IPS-18a (cell line): ENCODE results near the gene S100A6.

Experiments
- H3K27ac ChIP-seq: one replicate; pipeline ENCODE4 v1.5.1; 2013; ENCODE audit warnings: low read length
- H3K27me3 ChIP-seq: one replicate; pipeline ENCODE4 v1.6.1; 2013; ENCODE audit warnings: mild to moderate bottlenecking, low read length; ENCODE audit not compliant: control insufficient read depth, insufficient read depth
- H3K36me3 ChIP-seq: one replicate; pipeline ENCODE4 v1.6.1; 2013; ENCODE audit warnings: low read depth, low read length; ENCODE audit not compliant: control insufficient read depth
- H3K4me1 ChIP-seq: one replicate; pipeline ENCODE4 v1.6.1; 2013; ENCODE audit warnings: low read depth, low read length; ENCODE audit not compliant: control insufficient read depth
- H3K4me3 ChIP-seq: one replicate; pipeline ENCODE4 v1.5.1; 2013; ENCODE audit warnings: low read length
- H3K9ac ChIP-seq: one replicate; pipeline ENCODE4 v1.6.1; 2013; ENCODE audit warnings: mild to moderate bottlenecking, low read length, moderate library complexity
- H3K9me3 ChIP-seq: one replicate; pipeline ENCODE4 v1.6.1; 2013; ENCODE audit warnings: low read depth, low read length; ENCODE audit not compliant: control insufficient read depth

The S100A6 gene

GRCh38 chr1:153519242-153519641 is 16.5 kb downstream of the S100A6 start:
- no peak overlapping the region for H3K4me3 ChIP-seq
- peaks cover 7% of the 10 kb centered on the region for H3K4me1 ChIP-seq
- H3K27me3 ChIP-seq = no peaks in the 10 kb centered on the region
- H3K36me3 ChIP-seq = no peaks in the 10 kb centered on the region
- H3K9me3 ChIP-seq = no peaks in the 10 kb centered on the region
- H3K9ac ChIP-seq = no peak overlapping the region
- no peak overlapping the region for H3K27ac ChIP-seq

- H3K9me3 ChIP-seq = no peaks in the 10 kb centered on the region
- peaks cover 6% of the 10 kb centered on the region for H3K27me3 ChIP-seq
- H3K36me3 ChIP-seq = no peaks in the 10 kb centered on the region
- H3K9ac ChIP-seq = no peak overlapping the region
- no peak overlapping the region for H3K4me3 ChIP-seq
- H3K27ac ChIP-seq = no peak overlapping the region
- H3K4me1 ChIP-seq = peaks cover 6% of the 10 kb centered on the region
These were observed 20.0 kb downstream of the S100A6 start for GRCh38 chr1:153515504-153516394.

DNA sequence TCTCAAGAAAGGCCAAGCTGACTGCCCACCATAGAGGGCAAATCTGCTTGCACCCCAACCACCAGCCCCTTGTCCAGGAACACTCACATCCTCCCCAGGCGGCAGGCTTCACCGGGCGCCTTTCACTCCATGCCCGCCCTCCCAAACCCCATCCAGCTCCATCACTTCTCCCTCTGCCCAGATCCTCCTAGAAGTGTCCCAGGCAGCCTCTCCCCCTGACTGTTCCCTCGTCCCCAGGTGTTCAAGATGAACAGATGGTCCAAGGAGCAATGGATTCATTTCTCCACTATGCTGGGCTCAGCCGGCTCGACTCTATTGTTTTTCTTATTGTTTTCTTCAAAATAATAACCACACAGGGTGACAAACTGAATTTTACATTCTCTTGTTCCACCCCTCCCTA is 22.1 kb downstream of the S100A6 start:
- Histone ChIP-seq H3K4me3 (no peak overlapping the region), H3K9ac (no peak overlapping the region), H3K27ac (no peak overlapping the region), H3K4me1 (no peaks in the 10 kb centered on the region), H3K27me3 (peaks cover 6% of the 10 kb centered on the region), H3K9me3 (no peaks in the 10 kb centered on the region), H3K36me3 (no peaks in the 10 kb centered on the region)

GRCh38 chr1:153513023-153513422 is 22.8 kb downstream of the S100A6 start:
- H3K9ac ChIP-seq = no peak overlapping the region
- H3K4me3 ChIP-seq = no peak overlapping the region
- no peaks in the 10 kb centered on the region for H3K36me3 ChIP-seq
- H3K9me3 ChIP-seq = no peaks in the 10 kb centered on the region
- no peaks in the 10 kb centered on the region for H3K4me1 ChIP-seq
- no peak overlapping the region for H3K27ac ChIP-seq
- peaks cover 6% of the 10 kb centered on the region for H3K27me3 ChIP-seq

GRCh38 chr1:153510984-153511410 is 24.8 kb downstream of the S100A6 start:
- Histone ChIP-seq H3K4me1 (no peaks in the 10 kb centered on the region), H3K4me3 (no peak overlapping the region), H3K9ac (no peak overlapping the region), H3K9me3 (no peaks in the 10 kb centered on the region), H3K27ac (no peak overlapping the region), H3K36me3 (no peaks in the 10 kb centered on the region), H3K27me3 (peaks cover 6% of the 10 kb centered on the region)

DNA sequence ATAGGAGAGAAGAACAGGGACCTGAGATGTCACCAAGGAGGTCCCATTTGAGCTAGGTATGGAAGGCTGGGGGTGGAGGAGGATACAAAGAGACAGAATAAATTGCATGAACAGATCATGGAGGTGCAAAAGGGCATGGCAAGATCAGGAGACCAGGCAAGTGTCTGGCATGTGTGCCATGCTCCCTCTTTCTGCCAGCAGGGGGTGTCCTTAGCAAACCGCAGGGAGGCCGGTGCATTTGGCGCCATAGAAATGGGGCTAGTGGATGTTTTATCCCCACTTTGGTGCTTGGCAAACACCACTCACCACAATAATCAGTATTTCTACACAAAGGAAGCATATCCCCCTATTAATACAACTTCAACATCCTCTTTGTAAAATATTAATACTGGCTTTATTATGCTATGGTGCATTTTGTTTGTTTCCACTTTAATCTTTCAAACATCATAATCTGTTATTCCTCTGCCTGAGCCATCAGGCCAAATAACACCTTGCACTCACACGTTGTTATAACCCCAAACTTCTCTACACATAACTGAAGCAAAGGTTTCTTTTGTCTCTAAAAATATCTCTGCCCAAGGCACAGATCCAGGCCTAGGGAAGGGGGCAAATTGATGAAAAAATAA is 25.9 kb downstream of the S100A6 start:
- Histone ChIP-seq H3K27ac (no peak overlapping the region), H3K4me3 (no peak overlapping the region), H3K4me1 (no peaks in the 10 kb centered on the region), H3K9me3 (no peaks in the 10 kb centered on the region), H3K9ac (no peak overlapping the region), H3K36me3 (no peaks in the 10 kb centered on the region), H3K27me3 (peaks cover 6% of the 10 kb centered on the region)

GRCh38 chr1:153509036-153509435 is 26.8 kb downstream of the S100A6 start:
- H3K9ac ChIP-seq = no peak overlapping the region
- no peaks in the 10 kb centered on the region for H3K9me3 ChIP-seq
- H3K27me3 ChIP-seq = peaks cover 6% of the 10 kb centered on the region
- H3K27ac ChIP-seq = no peak overlapping the region
- H3K4me3 ChIP-seq = no peak overlapping the region
- H3K36me3 ChIP-seq = no peaks in the 10 kb centered on the region
- no peaks in the 10 kb centered on the region for H3K4me1 ChIP-seq

DNA sequence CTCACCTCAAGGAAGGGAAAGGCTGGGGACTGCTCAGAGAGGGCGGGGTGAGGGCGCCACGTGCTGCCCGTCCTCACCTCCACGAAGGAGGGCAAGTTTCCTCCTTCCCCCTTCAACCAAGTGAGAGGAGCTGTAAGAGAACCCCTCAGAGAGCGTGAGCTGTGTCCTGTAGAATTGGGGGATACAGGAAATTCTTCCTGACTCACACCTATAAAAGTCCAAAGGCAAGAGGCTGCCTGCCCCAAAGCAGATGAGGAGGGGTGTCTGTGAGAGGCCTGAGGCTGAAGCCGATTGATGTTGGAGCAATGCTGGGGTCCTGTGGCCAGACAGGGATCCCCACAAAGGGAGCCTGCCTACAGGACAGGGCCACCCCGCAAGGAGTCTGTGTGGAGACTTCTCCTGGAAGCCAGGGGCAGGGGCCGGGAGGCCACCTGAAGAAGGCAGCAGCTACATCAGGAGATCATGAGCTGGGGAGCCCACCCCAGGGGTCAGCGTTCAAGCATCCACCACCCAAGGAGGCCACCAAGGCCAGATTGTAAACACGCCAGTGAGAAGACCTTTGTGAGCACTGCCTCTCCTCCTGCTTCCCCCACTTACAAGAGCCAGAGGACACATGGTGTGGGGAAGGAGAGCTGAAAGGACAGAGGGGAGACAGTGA is 27.7 kb downstream of the S100A6 start:
- H3K27me3 ChIP-seq = peaks cover 6% of the 10 kb centered on the region
- H3K36me3 ChIP-seq = no peaks in the 10 kb centered on the region
- no peak overlapping the region for H3K27ac ChIP-seq
- no peaks in the 10 kb centered on the region for H3K9me3 ChIP-seq
- H3K4me1 ChIP-seq = no peaks in the 10 kb centered on the region
- H3K4me3 ChIP-seq = no peak overlapping the region
- no peak overlapping the region for H3K9ac ChIP-seq

GRCh38 chr1:153506831-153507413 is 28.9 kb downstream of the S100A6 start:
- H3K27me3 ChIP-seq = peaks cover 6% of the 10 kb centered on the region
- H3K4me1 ChIP-seq = no peaks in the 10 kb centered on the region
- H3K36me3 ChIP-seq = no peaks in the 10 kb centered on the region
- no peaks in the 10 kb centered on the region for H3K9me3 ChIP-seq
- H3K9ac ChIP-seq = no peak overlapping the region
- no peak overlapping the region for H3K27ac ChIP-seq
- H3K4me3 ChIP-seq = no peak overlapping the region

GRCh38 chr1:153506386-153506785 is 29.4 kb downstream of the S100A6 start:
- Histone ChIP-seq H3K4me3 (no peak overlapping the region), H3K9ac (no peak overlapping the region), H3K9me3 (no peaks in the 10 kb centered on the region), H3K36me3 (no peaks in the 10 kb centered on the region), H3K27ac (no peak overlapping the region), H3K4me1 (no peaks in the 10 kb centered on the region), H3K27me3 (peaks cover 4% of the 10 kb centered on the region)

GRCh38 chr1:153505576-153505975 is 30.2 kb downstream of the S100A6 start:
- no peaks in the 10 kb centered on the region for H3K36me3 ChIP-seq
- H3K4me1 ChIP-seq = no peaks in the 10 kb centered on the region
- no peaks in the 10 kb centered on the region for H3K27me3 ChIP-seq
- H3K9ac ChIP-seq = no peak overlapping the region
- H3K27ac ChIP-seq = no peak overlapping the region
- no peaks in the 10 kb centered on the region for H3K9me3 ChIP-seq
- H3K4me3 ChIP-seq = no peak overlapping the region
